Measurements from ENCODE around the gene ZNF429. TPM values are rescaled to one million over a fixed set of nuclear protein-coding genes. Genes with fewer than 3 reads are reported as not detected.
A peak's percentile ranks its signal among the peaks of the same experiment; 100 is the strongest.
"Not testable (repeated sequence)": the region's sequence is repeated elsewhere in the genome, so short reads cannot be mapped to it uniquely, and the experiment has no call there.

The ZNF429 gene
- total RNA-seq, 3 donors from 2014 or later = 5.1 to 5.9 (median 5.4) TPM

- Mint-ChIP-seq H3K4me3 (no peak overlapping the region), H3K4me1 (ENCODE audit: low read depth) (no peaks in the 10 kb centered on the region), H3K9me3 (peaks cover 8% of the 10 kb centered on the region), H3K36me3 (ENCODE audit: insufficient read depth) (no peaks in the 10 kb centered on the region), H3K27me3 (ENCODE audit: low read depth) (no peaks in the 10 kb centered on the region)
- ATAC-seq (no peak), DNase-seq (no peak)
These were observed 14.3 kb upstream of the ZNF429 start for GRCh38 chr19:21491146-21491545.

- H3K9me3 Mint-ChIP-seq = peaks cover 4% of the 10 kb centered on the region
- H3K36me3 Mint-ChIP-seq (ENCODE audit: insufficient read depth) = no peaks in the 10 kb centered on the region
- DNase-seq (no peak), ATAC-seq (no peak)
- H3K4me3 Mint-ChIP-seq = no peak overlapping the region
- no peaks in the 10 kb centered on the region for H3K27me3 Mint-ChIP-seq (ENCODE audit: low read depth)
- no peaks in the 10 kb centered on the region for H3K4me1 Mint-ChIP-seq (ENCODE audit: low read depth)
These were observed 12.2 kb upstream of the ZNF429 start for GRCh38 chr19:21492947-21493906.

- no peak for DNase-seq
- Mint-ChIP-seq H3K4me3 (no peak overlapping the region), H3K27me3 (ENCODE audit: low read depth) (no peaks in the 10 kb centered on the region), H3K9me3 (no peaks in the 10 kb centered on the region), H3K36me3 (ENCODE audit: insufficient read depth) (no peaks in the 10 kb centered on the region), H3K4me1 (ENCODE audit: low read depth) (no peaks in the 10 kb centered on the region)
- ATAC-seq = no peak
These were observed 8.5 kb upstream of the ZNF429 start for GRCh38 chr19:21496876-21497275.

GRCh38 chr19:21498651-21499050 is 6.8 kb upstream of the ZNF429 start:
- H3K4me3 Mint-ChIP-seq = no peak overlapping the region
- no peak for ATAC-seq

GRCh38 chr19:21508198-21508597 is 2.8 kb downstream of the ZNF429 start:
- Mint-ChIP-seq H3K27me3 (ENCODE audit: low read depth) (no peaks in the 10 kb centered on the region), H3K9me3 (peaks cover 4% of the 10 kb centered on the region), H3K4me3 (no peak overlapping the region), H3K4me1 (ENCODE audit: low read depth) (peaks cover 34% of the 10 kb centered on the region), H3K36me3 (ENCODE audit: insufficient read depth) (peaks cover 23% of the 10 kb centered on the region)
- no peak for ATAC-seq
- no peak for DNase-seq

More at GRCh38 chr19:21498651-21499050, 6.8 kb upstream of the ZNF429 start:
- DNase-seq = no peak
- H3K36me3 Mint-ChIP-seq (ENCODE audit: insufficient read depth) = no peaks in the 10 kb centered on the region
- no peaks in the 10 kb centered on the region for H3K9me3 Mint-ChIP-seq
- H3K27me3 Mint-ChIP-seq (ENCODE audit: low read depth) = no peaks in the 10 kb centered on the region
- no peaks in the 10 kb centered on the region for H3K4me1 Mint-ChIP-seq (ENCODE audit: low read depth)

- peaks cover 29% of the 10 kb centered on the region for H3K4me1 Mint-ChIP-seq (ENCODE audit: low read depth)
- ATAC-seq; H3K4me3 Mint-ChIP-seq; DNase-seq; H3K9me3 Mint-ChIP-seq; H3K27me3 Mint-ChIP-seq (ENCODE audit: low read depth): not testable (repeated sequence)
- peaks cover 24% of the 10 kb centered on the region for H3K36me3 Mint-ChIP-seq (ENCODE audit: insufficient read depth)
These were observed 5.7 kb downstream of the ZNF429 start for GRCh38 chr19:21511058-21511457.

GRCh38 chr19:21512609-21513008 is 7.2 kb downstream of the ZNF429 start:
- ATAC-seq; DNase-seq; H3K27me3 Mint-ChIP-seq (ENCODE audit: low read depth); H3K4me3 Mint-ChIP-seq: not testable (repeated sequence)
- Mint-ChIP-seq H3K4me1 (ENCODE audit: low read depth) (peaks cover 22% of the 10 kb centered on the region), H3K36me3 (ENCODE audit: insufficient read depth) (peaks cover 29% of the 10 kb centered on the region), H3K9me3 (peaks cover 23% of the 10 kb centered on the region)

GRCh38 chr19:21513651-21514050 is 8.2 kb downstream of the ZNF429 start:
- H3K9me3 Mint-ChIP-seq = peaks cover 29% of the 10 kb centered on the region

GRCh38 chr19:21519488-21519887 is 14.1 kb downstream of the ZNF429 start:
- H3K36me3 Mint-ChIP-seq (ENCODE audit: insufficient read depth) = peaks cover 62% of the 10 kb centered on the region
- no peaks in the 10 kb centered on the region for H3K27me3 Mint-ChIP-seq (ENCODE audit: low read depth)
- no peak for ATAC-seq
- H3K9me3 Mint-ChIP-seq = peaks cover 47% of the 10 kb centered on the region
- peaks cover 6% of the 10 kb centered on the region for H3K4me1 Mint-ChIP-seq (ENCODE audit: low read depth)
- DNase-seq = no peak
- H3K4me3 Mint-ChIP-seq = no peak overlapping the region

More at GRCh38 chr19:21513651-21514050, 8.2 kb downstream of the ZNF429 start:
- no peak for DNase-seq
- H3K36me3 Mint-ChIP-seq (ENCODE audit: insufficient read depth) = peaks cover 30% of the 10 kb centered on the region
- no peaks in the 10 kb centered on the region for H3K27me3 Mint-ChIP-seq (ENCODE audit: low read depth)
- no peak for ATAC-seq
- peaks cover 13% of the 10 kb centered on the region for H3K4me1 Mint-ChIP-seq (ENCODE audit: low read depth)
- no peak overlapping the region for H3K4me3 Mint-ChIP-seq

GRCh38 chr19:21532904-21533303 is 27.5 kb downstream of the ZNF429 start:
- Mint-ChIP-seq H3K4me1 (ENCODE audit: low read depth) (no peaks in the 10 kb centered on the region), H3K36me3 (ENCODE audit: insufficient read depth) (peaks cover 65% of the 10 kb centered on the region), H3K4me3 (no peak overlapping the region), H3K27me3 (ENCODE audit: low read depth) (no peaks in the 10 kb centered on the region), H3K9me3 (peaks cover 39% of the 10 kb centered on the region)
- DNase-seq = no peak
- no peak for ATAC-seq

- peaks cover 37% of the 10 kb centered on the region for H3K9me3 Mint-ChIP-seq
These were observed 31.4 kb downstream of the ZNF429 start for GRCh38 chr19:21536741-21537290.

GRCh38 chr19:21559444-21559843 is 54.0 kb downstream of the ZNF429 start:
- Mint-ChIP-seq H3K4me1 (ENCODE audit: low read depth) (no peaks in the 10 kb centered on the region), H3K36me3 (ENCODE audit: insufficient read depth) (peaks cover 15% of the 10 kb centered on the region), H3K9me3 (peaks cover 18% of the 10 kb centered on the region), H3K4me3 (no peak overlapping the region), H3K27me3 (ENCODE audit: low read depth) (no peaks in the 10 kb centered on the region)
- DNase-seq (no peak), ATAC-seq (no peak)

More at GRCh38 chr19:21536741-21537290, 31.4 kb downstream of the ZNF429 start:
- not testable (repeated sequence) for ATAC-seq; DNase-seq; H3K4me1 Mint-ChIP-seq (ENCODE audit: low read depth); H3K27me3 Mint-ChIP-seq (ENCODE audit: low read depth); H3K4me3 Mint-ChIP-seq
- peaks cover 48% of the 10 kb centered on the region for H3K36me3 Mint-ChIP-seq (ENCODE audit: insufficient read depth)

GRCh38 chr19:21564406-21564805 is 59.0 kb downstream of the ZNF429 start:
- Mint-ChIP-seq H3K27me3 (ENCODE audit: low read depth) (no peaks in the 10 kb centered on the region), H3K4me1 (ENCODE audit: low read depth) (peaks cover 6% of the 10 kb centered on the region), H3K36me3 (ENCODE audit: insufficient read depth) (peaks cover 14% of the 10 kb centered on the region), H3K4me3 (no peak overlapping the region), H3K9me3 (peaks cover 29% of the 10 kb centered on the region)
- DNase-seq (no peak), ATAC-seq (no peak)

GRCh38 chr19:21566073-21566472 is 60.7 kb downstream of the ZNF429 start:
- Mint-ChIP-seq H3K36me3 (ENCODE audit: insufficient read depth) (peaks cover 14% of the 10 kb centered on the region), H3K9me3 (peaks cover 31% of the 10 kb centered on the region), H3K4me1 (ENCODE audit: low read depth) (peaks cover 6% of the 10 kb centered on the region), H3K27me3 (ENCODE audit: low read depth) (no peaks in the 10 kb centered on the region), H3K4me3 (no peak overlapping the region)
- DNase-seq = no peak
- peak; percentile 45 to 66 for ATAC-seq

GRCh38 chr19:21567806-21568205 is 62.4 kb downstream of the ZNF429 start:
- H3K4me3 Mint-ChIP-seq = peak overlapping the region; percentile 36
- H3K9me3 Mint-ChIP-seq = peaks cover 38% of the 10 kb centered on the region
- H3K36me3 Mint-ChIP-seq (ENCODE audit: insufficient read depth) = peaks cover 11% of the 10 kb centered on the region
- not testable (repeated sequence) for H3K4me1 Mint-ChIP-seq (ENCODE audit: low read depth); H3K27me3 Mint-ChIP-seq (ENCODE audit: low read depth); ATAC-seq; DNase-seq
